A549 treated with dexamethasone at 1 μM for 4 hours (cell line): Measurements from ENCODE around the gene TPM2. TPM values are rescaled to one million over a fixed set of nuclear protein-coding genes. Genes with fewer than 3 reads are reported as not detected.

Experiments
- total RNA-seq: library from RNA; stranded (reverse); fragments of 200-300 nt; extraction: Qiagen RNA extraction; gene quantifications from 5 replicates; pipeline ENCODE4 v1.2.3, GENCODE V29; 2022

TPM2 gene
- total RNA-seq: 663 to 742 TPM (median 711 TPM) in 5 replicates

GRCh38 chr9:35689542-35690293, at the start of gene TPM2:
Gene TPM2, minus strand, starts transcription at chr9:35689925. Its CDS starts 108 bp downstream, at chr9:35689817.

GRCh38 chr9:35732185-35732799, 42.6 kb upstream of the TPM2 start, which contains the start of the genes CREB3 and TLN1:
Gene CREB3, plus strand, starts transcription at chr9:35732666. Its CDS starts 107 bp downstream, at chr9:35732773.
Gene TLN1, minus strand, starts transcription at chr9:35732195. Its CDS starts 6,501 bp downstream, at chr9:35725694.

GRCh38 chr9:35673132-35674024, 16.3 kb downstream of the TPM2 start, which contains the start of gene CA9:
Gene CA9, plus strand, starts transcription at chr9:35673928. Its CDS starts 32 bp downstream, at chr9:35673960.

DNA sequence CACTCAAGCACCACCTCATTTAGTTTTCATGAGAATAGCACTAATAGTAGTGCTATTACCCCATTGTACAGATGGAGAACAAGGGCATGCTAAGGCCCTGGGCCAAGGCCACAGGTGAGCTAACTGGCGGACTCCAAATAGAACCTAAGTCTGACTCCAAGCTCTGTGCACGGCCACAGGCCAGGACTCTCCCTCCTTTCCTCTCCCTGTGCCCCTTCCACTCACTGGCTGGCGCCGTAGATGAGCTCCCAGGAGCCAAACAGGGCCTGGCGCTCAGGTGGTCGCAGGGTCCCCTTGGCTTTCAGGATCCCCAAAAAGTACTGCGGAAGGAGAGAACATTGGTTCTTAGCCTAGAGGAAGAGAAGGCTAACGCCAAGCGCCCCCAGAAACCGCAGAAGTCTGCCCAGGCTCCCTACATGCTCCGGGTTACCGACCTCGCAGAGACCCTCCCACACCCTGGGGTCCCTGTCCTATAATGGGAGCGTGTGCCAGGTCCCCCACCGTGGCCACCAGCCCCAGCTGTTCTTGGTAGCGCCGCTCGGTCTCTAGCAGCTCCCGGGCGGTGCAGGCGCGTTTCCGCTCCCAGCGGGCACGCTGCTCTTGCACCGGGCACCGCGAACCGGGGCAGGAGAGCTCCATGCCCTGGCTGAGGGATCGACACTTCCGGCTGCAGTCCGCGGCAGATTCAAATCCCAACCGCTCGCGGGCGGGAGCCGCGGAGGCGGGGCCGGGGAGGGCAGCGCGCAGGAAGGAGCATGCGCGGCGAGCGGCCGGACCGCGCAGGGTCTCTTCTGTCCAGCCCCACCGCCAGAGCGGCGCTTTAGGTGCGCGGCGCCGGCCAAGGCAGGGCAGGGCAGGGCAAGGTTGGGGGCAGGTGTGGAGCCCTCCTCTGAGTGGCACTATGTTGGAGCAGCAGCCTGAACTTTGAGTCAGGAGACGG, 24.9 kb downstream of the TPM2 start, which contains the start of gene ARHGEF39:
Gene ARHGEF39 (minus strand): TSS at position 665 of the 940 bp plus-strand sequence. CDS start 26 bp downstream, at position 639.

DNA sequence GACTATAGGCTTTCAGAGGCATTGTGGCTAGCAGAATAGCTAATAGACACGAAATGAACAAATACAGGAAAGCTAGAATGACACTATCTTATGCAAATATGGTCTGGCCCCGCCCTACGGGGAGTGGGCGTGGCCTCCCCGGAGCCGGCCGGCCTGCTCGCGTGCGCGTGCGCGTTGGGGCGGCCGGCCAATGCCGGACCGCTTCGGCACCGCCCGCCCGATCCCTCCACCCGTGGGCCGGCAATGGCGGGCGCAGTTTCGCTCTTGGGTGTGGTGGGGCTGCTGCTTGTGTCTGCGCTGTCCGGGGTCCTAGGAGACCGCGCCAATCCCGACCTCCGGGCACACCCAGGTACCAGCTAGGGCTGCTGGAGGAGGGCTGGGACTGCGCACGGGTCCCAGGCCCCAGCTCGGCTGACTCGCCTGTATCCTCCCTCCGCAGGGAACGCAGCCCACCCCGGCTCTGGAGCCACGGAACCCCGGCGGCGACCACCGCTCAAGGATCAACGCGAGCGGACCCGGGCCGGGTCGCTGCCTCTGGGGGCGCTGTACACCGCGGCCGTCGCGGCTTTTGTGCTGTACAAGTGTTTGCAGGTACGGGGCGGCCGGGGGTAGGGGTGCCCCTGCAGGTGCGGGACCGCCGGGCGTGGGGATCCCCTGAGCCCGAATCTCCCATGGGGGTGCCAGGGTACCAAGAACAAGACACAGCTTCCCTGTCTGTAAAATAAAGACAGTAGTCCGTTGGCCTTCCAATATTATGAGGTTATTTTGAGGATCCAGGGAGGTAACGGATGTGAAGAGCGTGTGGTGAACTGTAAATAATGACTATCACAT, 31.4 kb downstream of the TPM2 start, which contains the start of gene CCDC107:
Gene CCDC107 (plus strand): TSS at position 156 of the 831 bp plus-strand sequence. CDS start 88 bp downstream, at position 244.

GRCh38 chr9:35657546-35658136, 32.1 kb downstream of the TPM2 start, which contains the start of gene RMRP:
Gene RMRP, minus strand, starts transcription at chr9:35658019.

GRCh38 chr9:35650341-35651158, 39.2 kb downstream of the TPM2 start, which contains the start of gene SIT1:
Gene SIT1, minus strand, starts transcription at chr9:35650931. Its CDS starts 78 bp downstream, at chr9:35650853.

Other genes starting within 250 kb of the TPM2 start
- 19.6 to 36.1 TPM (median 33.1 TPM) in 5 replicates for gene RUSC2, start 199.8 kb downstream of the TPM2 start, total RNA-seq
- gene TESK1, start 84.7 kb downstream of the TPM2 start, total RNA-seq: 19.4 to 32.8 TPM (median 30.3 TPM) in 5 replicates
- 0.18 to 0.42 TPM (median 0.29 TPM) in 4 of 5 replicates, not detected in the other for gene CD72, start 71.5 kb downstream of the TPM2 start, total RNA-seq
- gene SIT1, start 39.0 kb downstream of the TPM2 start, total RNA-seq: not detected in 5 replicates
- gene RMRP, start 31.9 kb downstream of the TPM2 start, total RNA-seq: 4.7 to 10.3 TPM (median 5.3 TPM) in 3 of 5 replicates, not detected in the others
- gene CCDC107, start 31.6 kb downstream of the TPM2 start, total RNA-seq: 24.5 to 32.3 TPM (median 29.5 TPM) in 5 replicates
- 11.5 to 16.2 TPM (median 15.4 TPM) in 5 replicates for gene ARHGEF39, start 24.7 kb downstream of the TPM2 start, total RNA-seq
- 5.6 to 10.5 TPM (median 8.9 TPM) in 5 replicates for gene CA9, start 16.0 kb downstream of the TPM2 start, total RNA-seq
- 103 to 127 TPM (median 113 TPM) in 5 replicates for gene TLN1, start 42.3 kb upstream of the TPM2 start, total RNA-seq
- 52.5 to 59.5 TPM (median 55.6 TPM) in 5 replicates for gene CREB3, start 42.7 kb upstream of the TPM2 start, total RNA-seq
- gene GBA2, start 59.3 kb upstream of the TPM2 start, total RNA-seq: 22.8 to 39.1 TPM (median 34.1 TPM) in 5 replicates
- gene RGP1, start 59.4 kb upstream of the TPM2 start, total RNA-seq: 11.9 to 19.3 TPM (median 18.8 TPM) in 5 replicates
- not detected in 5 replicates for gene MSMP, start 64.4 kb upstream of the TPM2 start, total RNA-seq
- 3.6 to 6.2 TPM (median 5.0 TPM) in 5 replicates for gene NPR2, start 101.7 kb upstream of the TPM2 start, total RNA-seq
- 0.24 to 0.51 TPM (median 0.34 TPM) in 5 replicates for gene SPAG8, start 122.3 kb upstream of the TPM2 start, total RNA-seq
- gene HINT2, start 125.1 kb upstream of the TPM2 start, total RNA-seq: 73.2 to 94.8 TPM (median 82.2 TPM) in 5 replicates
- gene FAM221B, start 138.8 kb upstream of the TPM2 start, total RNA-seq: not detected in 5 replicates
- 2.1 to 4.5 TPM (median 3.6 TPM) in 5 replicates for gene TMEM8B, start 139.3 kb upstream of the TPM2 start, total RNA-seq
- not detected in 5 replicates for gene OR13J1, start 180.5 kb upstream of the TPM2 start, total RNA-seq
- gene HRCT1, start 216.3 kb upstream of the TPM2 start, total RNA-seq: 0.14 to 0.40 TPM (median 0.18 TPM) in 5 replicates
- gene SPAAR, start 219.6 kb upstream of the TPM2 start, total RNA-seq: 0.10 to 0.20 TPM (median 0.15 TPM) in 4 of 5 replicates, not detected in the other